ENCODE measurements around the gene HEMGN. TPM values are rescaled to one million over a fixed set of nuclear protein-coding genes. Genes with fewer than 3 reads are reported as not detected.

The HEMGN gene
- total and polyA plus RNA-seq, 10 donors, result 0.13 to 26.6 (median 1.8) TPM

- TF ChIP-seq POLR2A (IDR thresholded peaks at IDR 0.05) (no peak), POLR2AphosphoS5 (IDR thresholded peaks at IDR 0.05) (no peak), CTCF (IDR thresholded peaks at IDR 0.05 in 8 of 11, conservative IDR thresholded peaks at IDR 0.05 in 3 of 11) (no peak)
- Histone ChIP-seq H3K27me3 (replicated peaks in 1 of 7) (peaks cover 0 to 19% (median 0%) of the 10 kb centered on the region in 7 donors), H3K9me3 (peaks cover 0 to 9% (median 0%) of the 10 kb centered on the region in 8 donors), H3K4me3 (no peak overlapping the region), H3K27ac (no peak overlapping the region), H3K4me1 (no peaks in the 10 kb centered on the region), H3K36me3 (no peaks in the 10 kb centered on the region)
- intact Hi-C loops (cut with DNase I; ENCODE audit: low total_unique reads), result no loop called here
- no peak for DNase-seq
- WGBS, 5 donors, result 85 to 90% (median 88%) methylated on average over 4 of the region's 4 CpGs
Measured at GRCh38 chr9:97972753-97973152, 34.8 kb upstream of the HEMGN start.

GRCh38 chr9:97970165-97970564 lies 32.2 kb upstream of the HEMGN start:
- intact Hi-C loops (cut with DNase I; ENCODE audit: low total_unique reads), result no loop called here
- WGBS, 5 donors, result 28 to 48% (median 38%) methylated on average over 7 of the region's 7 CpGs
- H3K27ac ChIP-seq, result no peak overlapping the region

GRCh38 chr9:97969014-97969413 lies 31.0 kb upstream of the HEMGN start:
- H3K27me3 ChIP-seq (replicated peaks in 1 of 7), result peaks cover 0 to 28% (median 0%) of the 10 kb centered on the region in 7 donors
- DNase-seq, result no peak
- no peak overlapping the region for H3K4me3 ChIP-seq
- WGBS, 5 donors, result 90 to 94% (median 90%) methylated on average over 2 of the region's 2 CpGs
- no peaks in the 10 kb centered on the region for H3K36me3 ChIP-seq
- TF ChIP-seq POLR2A (IDR thresholded peaks at IDR 0.05) (no peak), CTCF (IDR thresholded peaks at IDR 0.05 in 8 of 11, conservative IDR thresholded peaks at IDR 0.05 in 3 of 11) (no peak), POLR2AphosphoS5 (IDR thresholded peaks at IDR 0.05) (no peak)
- H3K27ac ChIP-seq, result no peak overlapping the region
- no peaks in the 10 kb centered on the region for H3K4me1 ChIP-seq
- intact Hi-C loops (cut with DNase I; ENCODE audit: low total_unique reads), result no loop called here
- H3K9me3 ChIP-seq, result no peaks in the 10 kb centered on the region

More at GRCh38 chr9:97970165-97970564, 32.2 kb upstream of the HEMGN start:
- H3K36me3 ChIP-seq, result no peaks in the 10 kb centered on the region
- peaks cover 0 to 9% (median 0%) of the 10 kb centered on the region in 8 donors for H3K9me3 ChIP-seq
- no peaks in the 10 kb centered on the region for H3K4me1 ChIP-seq
- TF ChIP-seq POLR2A (IDR thresholded peaks at IDR 0.05) (no peak), CTCF (IDR thresholded peaks at IDR 0.05 in 8 of 11, conservative IDR thresholded peaks at IDR 0.05 in 3 of 11) (no peak), POLR2AphosphoS5 (IDR thresholded peaks at IDR 0.05) (no peak)
- no peak for DNase-seq
- peaks cover 0 to 28% (median 0%) of the 10 kb centered on the region in 7 donors for H3K27me3 ChIP-seq (replicated peaks in 1 of 7)
- H3K4me3 ChIP-seq, result no peak overlapping the region

- H3K4me1 ChIP-seq, result no peaks in the 10 kb centered on the region
- intact Hi-C loops (cut with DNase I; ENCODE audit: low total_unique reads), result no loop called here
- WGBS, 5 donors, result 7 to 35% (median 13%) methylated on average over 1 of the region's 1 CpG
- no peaks in the 10 kb centered on the region for H3K36me3 ChIP-seq
- no peaks in the 10 kb centered on the region for H3K9me3 ChIP-seq
- TF ChIP-seq CTCF (IDR thresholded peaks at IDR 0.05 in 8 of 11, conservative IDR thresholded peaks at IDR 0.05 in 3 of 11) (no peak), POLR2AphosphoS5 (IDR thresholded peaks at IDR 0.05) (no peak), POLR2A (IDR thresholded peaks at IDR 0.05) (no peak)
- no peak for DNase-seq
- no peak overlapping the region for H3K27ac ChIP-seq
- peaks cover 0 to 19% (median 0%) of the 10 kb centered on the region in 7 donors for H3K27me3 ChIP-seq (replicated peaks in 1 of 7)
- no peak overlapping the region for H3K4me3 ChIP-seq
Measured at GRCh38 chr9:97966493-97966892, 28.5 kb upstream of the HEMGN start.
